Measurements from ENCODE around the gene MOB1B.
"Not testable (repeated sequence)": the region's sequence is repeated elsewhere in the genome, so short reads cannot be mapped to it uniquely, and the experiment has no call there.

Gene MOB1B

DNA sequence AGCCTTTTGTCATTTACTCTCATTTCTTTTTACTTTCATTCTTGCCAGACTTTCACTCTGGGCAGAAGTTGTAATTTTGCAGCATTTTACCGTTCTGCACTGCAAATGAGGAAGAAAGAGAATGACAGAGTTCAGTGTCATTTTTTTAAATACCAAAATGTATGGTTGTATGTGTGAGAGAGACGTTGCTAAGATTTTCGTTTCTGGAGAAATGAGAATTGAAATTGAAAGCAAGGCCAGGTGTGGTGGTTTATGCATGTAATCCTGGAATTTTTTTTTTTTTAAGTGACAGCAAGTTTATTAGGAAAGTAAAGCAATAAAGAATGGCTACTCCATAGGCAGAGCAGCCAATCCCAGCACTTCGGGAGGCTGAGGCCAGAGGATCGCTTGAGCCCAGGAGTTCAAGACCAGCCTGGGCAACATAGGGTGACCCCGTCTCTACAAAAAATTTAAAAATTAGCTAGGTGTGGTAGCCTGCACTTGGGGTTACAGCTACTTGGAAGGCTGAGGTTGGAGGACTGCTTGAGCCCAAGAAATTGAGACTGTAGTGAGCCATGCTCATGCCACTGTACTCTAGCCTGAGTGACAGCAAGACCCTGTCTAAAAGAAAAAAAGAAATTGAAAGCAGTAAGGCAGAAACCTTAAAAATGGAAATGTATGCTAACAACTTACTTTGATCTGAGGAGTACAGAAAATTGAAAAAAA is 104.2 kb downstream of the MOB1B start:
- DNase-seq: no peak

DNA sequence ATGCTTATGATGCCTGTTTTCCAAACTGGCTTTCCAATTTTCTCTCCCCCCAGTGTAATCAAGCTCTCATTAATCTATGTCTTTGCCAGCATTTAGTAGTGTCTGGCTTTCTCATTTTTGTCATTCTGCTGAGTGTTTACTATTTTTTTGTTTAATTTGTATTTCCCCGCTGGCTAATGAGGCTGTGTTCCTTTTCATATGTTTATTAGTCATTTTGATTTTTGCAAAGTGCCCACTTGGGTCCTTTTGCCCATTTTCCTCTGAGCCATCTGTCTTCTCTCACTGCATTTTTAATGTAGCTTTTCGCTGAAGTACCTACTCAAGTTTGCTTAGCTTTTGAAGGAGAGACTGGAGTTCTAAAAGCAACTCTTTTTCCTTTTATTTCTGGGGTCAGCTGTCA is 106.0 kb downstream of the MOB1B start:
- DNase-seq: no peak

DNA sequence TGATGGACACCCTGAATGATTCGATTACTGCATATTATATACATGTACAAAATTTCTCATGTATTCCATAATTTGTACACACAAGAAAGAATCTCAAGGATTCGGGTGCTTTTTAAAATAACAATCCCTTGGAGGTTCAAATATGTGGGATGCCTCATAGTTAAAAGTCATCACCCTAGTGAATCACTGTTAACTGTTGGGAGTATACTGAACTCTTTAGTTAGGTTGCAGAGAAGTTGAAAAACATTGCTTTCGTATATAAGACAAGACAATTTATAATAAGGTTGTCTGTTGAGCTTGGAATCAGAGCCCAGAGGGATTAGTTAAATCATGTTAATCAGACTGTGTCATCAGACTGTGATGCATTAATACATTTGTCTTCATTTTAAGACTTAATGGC is 106.9 kb downstream of the MOB1B start:
- DNase-seq: no peak

DNA sequence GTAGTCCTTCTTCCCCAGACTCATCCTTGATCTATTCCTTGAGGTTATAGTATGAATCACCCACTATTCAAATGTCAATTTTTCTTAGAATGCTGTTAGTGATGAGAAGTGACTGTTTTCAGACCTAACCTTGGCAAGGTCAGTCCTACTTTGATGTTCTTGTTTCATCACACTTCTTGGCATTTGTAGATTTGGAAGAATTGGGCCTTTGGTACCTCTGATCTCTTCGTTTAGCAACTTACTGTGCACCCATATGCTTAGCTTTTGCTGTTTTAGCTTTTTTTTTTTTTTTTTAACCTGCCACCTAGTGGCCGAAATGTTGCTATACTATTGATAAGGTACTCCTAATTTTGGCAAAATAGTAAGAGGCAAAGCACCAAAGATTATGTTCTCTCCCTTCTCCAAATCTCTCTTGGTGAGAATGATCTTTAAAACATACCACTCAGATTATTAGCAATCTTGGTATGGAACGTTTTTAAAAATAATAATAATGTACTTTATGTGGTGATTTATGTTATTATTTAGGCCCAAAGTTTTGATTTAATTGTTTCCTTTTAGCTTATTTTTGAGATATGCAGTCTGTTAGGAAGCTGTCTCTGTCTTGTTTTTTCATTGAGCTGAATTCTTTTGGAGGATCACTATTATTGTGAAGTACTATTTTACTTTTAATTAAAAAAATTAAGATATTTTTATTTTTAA is 107.9 kb downstream of the MOB1B start:
- no peak for DNase-seq

DNA sequence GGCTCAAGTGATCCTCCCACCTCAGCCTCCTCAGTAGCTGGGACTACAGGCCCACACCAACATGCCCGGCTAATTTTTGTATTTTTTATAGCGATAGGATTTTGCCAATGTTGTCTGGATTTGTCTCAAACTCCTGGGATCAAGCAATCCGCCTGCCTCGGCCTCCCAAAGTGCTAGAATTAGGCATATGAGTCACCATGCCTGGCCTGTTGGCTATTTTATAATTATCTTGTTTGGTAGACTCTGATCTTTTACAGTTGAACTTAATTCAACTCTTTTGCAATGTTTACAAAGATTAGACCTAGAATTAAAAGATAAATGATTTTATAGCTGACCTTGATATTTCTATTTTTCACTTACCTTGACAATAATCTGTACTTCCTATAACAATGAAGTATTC is 109.3 kb downstream of the MOB1B start:
- no peak for DNase-seq

DNA sequence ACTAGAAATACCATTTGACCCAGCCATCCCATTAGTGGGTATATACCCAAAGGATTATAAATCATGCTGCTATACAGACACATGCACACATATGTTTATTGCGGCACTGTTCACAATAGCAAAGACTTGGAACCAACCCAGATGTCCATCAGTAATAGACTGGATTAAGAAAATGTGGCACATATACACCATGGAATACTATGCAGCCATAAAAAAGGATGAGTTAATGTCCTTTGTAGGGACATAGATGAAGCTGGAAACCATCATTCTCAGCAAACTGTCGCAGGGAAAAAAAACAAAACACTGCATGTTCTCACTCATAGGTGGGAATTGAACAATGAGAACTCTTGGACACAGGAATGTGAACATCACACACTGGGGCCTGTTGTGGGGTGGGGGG is 115.2 kb downstream of the MOB1B start:
- DNase-seq: not testable (repeated sequence)

DNA sequence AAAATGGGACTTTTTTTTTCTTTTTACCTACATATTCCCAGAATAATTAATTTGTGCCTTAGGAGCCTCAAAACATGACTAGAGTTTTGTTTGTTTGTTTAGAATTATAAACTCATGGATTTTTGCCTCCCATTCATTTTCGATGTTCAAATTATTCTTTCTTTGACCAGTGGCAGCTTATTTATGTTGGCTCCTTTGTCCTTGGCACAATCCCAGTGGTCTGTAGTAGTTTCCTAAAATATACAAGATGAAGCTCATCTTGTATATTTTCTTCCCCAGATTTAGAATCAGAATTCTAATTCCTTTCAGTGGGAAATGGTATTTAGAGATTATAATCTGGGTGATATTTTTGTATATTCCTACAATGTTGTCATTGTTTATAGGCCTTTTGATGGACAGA is 118.4 kb downstream of the MOB1B start:
- DNase-seq: no peak

DNA sequence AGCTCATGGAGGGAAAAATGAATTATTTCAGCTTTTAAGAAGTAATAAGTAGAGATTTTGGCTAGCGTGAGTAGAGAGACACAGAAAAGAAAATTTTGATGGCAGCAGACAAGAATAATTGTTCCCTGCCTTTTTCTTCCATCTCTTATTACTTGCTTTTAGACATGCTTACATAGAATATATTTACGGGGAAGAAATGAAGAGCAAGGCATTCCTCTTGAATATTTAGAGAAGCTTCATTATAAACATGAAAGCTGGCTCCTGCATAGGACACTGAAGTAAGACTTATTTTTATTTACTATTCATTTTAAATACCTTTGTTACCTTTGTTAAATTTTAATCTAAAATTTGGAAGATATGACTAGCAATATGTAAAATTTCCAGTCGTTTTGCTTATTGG is 123.5 kb downstream of the MOB1B start:
- DNase-seq: no peak

DNA sequence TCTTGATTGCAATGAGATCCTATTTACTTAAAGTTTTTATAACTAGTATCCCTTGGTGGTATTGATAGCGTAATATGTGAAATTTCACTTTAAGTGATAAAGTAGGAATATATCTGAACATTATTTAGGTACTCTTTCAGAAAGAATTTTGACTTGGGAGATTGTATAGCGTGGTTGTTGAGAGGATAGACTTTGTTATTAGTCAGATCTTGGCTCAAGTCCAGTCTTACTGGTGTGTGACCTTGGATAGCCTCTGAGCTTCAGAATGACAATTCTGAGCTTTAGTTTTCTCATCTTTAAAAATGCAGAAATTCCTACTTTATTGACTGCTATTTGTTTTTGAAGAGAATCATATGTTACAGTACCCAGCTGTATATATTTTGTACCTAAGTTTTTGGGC is 123.9 kb downstream of the MOB1B start:
- no peak for DNase-seq

DNA sequence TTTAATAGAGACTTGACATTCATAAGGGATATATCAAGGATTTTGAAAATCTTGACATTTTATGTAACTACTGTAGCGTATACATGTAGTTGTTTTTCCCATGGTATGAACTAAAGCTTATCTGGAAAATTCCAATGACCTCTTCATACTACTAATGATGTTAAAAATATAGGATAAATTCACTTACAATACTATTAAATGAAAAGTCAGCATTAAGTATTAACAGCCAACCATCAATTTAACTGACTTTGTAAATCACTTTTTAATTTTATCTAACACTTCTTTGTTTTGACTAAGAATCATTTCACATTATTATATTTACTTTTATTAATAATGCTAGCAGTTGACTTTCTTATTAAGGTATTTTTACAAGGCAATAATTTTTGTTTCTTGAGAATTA is 125.4 kb downstream of the MOB1B start:
- no peak for DNase-seq

DNA sequence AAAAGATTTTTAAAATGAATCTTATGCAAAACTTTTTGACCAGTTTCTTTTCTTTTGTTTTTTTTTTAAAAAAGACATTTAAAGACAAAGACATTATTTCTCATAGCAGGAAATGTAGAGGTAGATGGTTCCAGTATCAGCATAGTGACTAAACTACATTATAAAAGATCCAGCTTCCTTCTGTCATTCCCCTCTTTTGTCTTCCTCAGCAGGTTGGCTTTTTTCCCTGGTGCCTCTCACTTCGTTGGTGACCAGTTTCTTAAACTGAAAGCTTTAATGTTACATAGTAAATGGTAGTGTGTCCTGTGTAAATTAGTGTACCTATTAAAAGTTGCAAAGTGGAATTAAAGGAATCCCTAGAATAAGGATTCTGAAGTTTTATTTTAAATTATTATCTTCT is 127.3 kb downstream of the MOB1B start:
- DNase-seq: no peak

DNA sequence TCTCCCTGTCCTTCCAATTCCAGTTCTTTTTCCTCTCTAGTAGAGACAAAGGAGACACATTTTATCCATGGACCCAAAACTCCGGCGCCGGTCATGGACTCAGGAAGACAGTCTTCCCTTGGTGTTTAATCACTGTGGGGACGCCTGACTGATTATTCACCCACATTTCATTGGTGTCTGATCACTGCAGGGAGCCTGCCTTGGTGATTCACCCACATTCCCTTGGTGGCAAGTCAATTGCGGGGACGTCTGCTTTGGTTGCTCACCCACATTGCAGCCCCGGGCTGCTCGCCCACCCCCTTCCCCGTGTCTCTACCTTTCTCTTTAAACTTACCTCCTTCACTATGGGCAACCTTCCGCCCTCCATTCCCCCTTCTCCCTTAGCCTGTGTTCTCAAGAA is 129.9 kb downstream of the MOB1B start:
- peak in 5 of 56 donors; percentile 0 to 1 (median 1) for DNase-seq

Data from nucleus accumbens (tissue), 56 donors.